Bone marrow (tissue), 2 donors: ENCODE results near the gene SRSF4.

Source experiments
- DNase-seq, 2 donors: peaks; one replicate each; lab custom pipeline; 2025; lab: John Stamatoyannopoulos, UW

The SRSF4 gene

DNA sequence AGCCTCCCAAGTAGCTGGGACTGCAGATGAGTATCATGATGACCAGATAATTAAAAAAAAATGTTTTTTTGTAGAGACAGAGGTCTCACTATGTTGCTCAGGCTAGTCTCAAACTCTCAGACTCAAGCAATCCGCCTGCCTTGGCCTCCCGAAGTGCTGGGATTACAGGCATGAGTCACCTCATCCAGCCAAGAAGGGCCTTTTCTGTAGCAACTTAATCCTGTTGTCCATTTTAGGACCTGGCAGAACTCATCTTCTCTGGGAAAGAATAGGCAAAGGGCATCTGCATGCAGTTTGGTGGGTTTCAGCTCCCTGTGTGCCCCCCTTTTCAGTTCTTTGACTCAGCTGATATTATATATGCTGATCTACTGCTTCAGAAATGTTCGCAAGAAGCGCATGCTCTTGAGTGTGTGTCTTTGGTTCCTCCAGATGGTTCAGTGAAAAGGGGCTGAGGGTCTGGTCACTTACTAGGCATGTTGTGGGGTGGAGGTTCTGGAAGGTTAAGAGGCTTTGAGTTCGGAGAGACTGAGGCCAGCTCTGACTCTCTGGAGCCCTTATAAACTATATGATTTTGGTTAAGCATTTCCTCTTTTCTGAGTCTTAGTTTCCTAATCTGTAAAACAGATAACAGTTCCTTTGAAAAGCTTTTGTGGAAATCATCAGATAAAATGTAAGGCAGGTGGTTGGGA is 19.4 kb upstream of the SRSF4 start:
- DNase-seq: no peak

DNA sequence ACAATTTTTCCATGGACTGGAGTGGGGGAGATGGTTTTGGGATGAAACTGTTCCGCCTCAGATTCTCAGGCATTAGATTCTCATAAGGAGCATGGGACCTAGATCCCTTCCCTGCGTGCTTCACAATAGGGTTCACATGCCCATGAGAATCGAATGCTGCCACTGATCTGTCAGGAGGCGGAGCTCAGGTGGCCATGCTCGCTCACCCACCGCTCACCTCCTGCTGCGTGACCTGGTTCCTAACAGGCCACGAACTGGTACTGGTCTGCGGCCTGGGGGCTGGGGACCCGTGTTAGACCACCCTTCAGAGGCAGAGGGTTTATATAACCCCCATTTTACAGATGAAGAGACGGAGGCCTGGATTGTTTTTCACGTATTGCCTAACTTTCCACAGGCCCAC is 16.3 kb upstream of the SRSF4 start:
- DNase-seq: no peak

DNA sequence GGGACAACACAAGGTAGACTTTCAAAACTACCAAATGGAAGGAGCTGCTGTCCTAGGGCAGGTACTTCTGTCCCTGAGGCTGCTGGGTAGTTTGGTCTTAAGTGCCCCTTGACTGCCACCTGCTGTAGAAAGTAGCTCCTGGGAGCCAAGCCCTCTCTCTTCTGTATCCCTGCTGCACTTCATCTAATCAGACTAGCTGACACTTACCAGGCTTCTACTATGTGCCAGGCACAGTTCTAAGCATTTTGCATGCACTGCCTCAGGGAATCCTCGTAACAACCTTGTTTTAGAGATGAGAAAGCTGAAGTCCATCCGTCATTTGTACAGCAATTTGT is 15.9 kb upstream of the SRSF4 start:
- DNase-seq: peak in 1 of 2 donors; percentile 22

- DNase-seq: no peak
These were observed 15.3 kb upstream of the SRSF4 start for GRCh38 chr1:29196863-29197589.

- DNase-seq: no peak
These were observed 14.2 kb upstream of the SRSF4 start for GRCh38 chr1:29195881-29196291.

DNA sequence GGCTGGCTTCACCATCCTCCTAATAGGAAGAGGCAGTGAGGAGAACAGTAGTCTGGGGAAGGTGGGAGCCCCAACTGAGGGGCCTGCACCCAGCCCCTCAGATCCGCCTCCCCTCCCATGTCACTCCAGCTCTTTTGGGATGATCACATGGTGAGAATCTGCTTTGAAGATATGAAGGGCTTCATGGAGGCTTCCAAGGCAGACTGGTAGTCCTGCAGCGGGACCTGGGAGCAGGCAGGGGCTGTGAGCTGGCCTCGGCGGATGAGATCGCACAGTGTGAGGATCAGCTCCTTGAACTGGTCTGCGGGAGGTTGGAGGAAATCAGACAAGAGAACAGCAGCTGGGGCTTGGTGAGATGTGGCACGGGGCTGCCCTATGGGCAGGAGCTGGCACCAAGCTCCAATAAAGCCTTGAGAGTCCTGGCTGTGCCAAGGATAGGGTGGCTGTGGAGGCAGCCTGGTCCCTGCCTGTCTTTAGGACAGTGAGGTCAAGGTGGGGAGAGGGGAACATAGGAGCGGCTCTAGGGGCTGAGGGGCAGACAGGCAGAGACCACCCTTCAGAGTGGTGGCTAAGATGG is 12.3 kb upstream of the SRSF4 start:
- no peak for DNase-seq

- DNase-seq: no peak
These were observed 9.0 kb upstream of the SRSF4 start for GRCh38 chr1:29190718-29191117.

DNA sequence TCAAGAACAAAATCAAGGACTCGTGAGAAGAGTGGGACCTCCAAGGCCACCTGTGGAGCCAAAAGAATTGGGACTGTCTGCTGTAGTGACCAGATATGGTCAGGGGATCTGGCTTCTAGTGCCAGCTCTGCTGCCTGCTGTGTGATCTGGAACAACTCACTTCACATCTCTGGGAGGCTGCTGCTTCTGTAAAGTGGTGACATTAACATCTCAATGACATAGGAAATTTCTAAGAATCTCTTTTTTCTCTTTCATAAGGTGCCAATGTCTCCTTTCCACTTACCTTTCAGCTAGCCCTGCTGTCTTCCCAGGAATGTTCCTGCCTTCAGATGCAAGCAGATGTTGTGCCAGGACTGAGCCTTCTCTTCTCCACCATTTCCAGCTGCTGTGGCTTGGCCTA is 5.0 kb upstream of the SRSF4 start:
- no peak for DNase-seq

DNA sequence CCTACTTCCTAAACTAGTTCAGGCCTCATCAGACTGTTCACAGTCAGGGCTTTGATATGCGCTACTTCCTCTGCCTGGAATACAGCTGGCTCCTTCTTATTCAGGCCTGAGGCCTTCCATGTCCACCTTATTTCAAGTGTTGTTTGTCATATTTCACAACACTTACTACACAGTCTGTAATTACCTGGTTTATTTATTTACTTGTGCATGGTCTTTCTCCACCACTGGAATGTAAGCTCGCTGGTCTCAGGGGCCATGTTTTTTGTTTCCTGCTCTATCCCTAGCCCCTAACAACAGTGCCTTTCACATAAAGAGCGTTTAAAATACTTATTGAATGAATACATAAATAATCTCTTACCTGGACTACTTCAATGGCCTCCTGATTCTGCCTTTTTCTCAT is 4.6 kb upstream of the SRSF4 start:
- no peak for DNase-seq

DNA sequence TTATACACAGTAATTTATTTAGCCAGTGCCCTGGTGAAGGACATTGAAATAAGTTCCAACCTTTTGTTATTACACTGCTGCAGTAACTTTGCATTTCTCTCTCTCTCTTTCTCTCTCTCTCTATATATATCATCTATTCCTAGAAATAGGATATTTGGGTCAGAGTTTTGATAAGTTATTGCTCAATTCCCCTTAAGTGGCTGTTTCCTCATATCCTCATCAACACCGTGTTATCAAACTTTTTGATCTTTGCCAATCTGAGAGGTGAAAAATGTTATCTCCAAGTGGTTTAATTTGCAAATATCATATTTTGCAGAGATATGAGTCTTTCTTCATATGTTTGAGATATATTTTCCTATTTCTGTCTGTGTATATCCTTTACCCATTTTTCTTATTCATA is 1.6 kb upstream of the SRSF4 start:
- DNase-seq: no peak

GRCh38 chr1:29180497-29181412 is 945 bp downstream of the SRSF4 start:
- DNase-seq: no peak

DNA sequence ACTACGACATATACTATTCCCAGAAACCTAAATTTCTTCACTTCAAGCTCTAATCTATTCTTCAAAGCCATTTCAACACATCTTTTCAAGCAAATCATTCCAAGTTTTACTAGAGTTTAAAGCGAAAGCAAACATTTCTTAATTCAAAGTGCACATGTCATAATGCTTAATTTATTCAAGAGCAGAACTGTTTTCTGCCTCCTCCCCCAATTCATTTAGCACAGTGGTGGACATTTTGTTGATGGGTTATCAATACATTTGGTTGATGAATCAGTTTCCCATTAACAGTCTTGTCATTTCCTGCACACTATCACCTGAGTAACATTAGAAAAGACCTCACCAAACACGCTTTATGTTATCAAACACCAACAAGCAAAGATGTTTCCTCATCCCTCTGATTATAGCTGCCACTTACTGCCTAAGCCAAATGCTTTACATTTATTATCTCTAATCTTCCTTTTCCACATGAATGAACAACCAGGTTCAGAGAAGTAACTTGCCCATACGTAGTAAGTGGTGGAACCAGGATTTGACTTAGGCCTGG is 2.0 kb downstream of the SRSF4 start:
- DNase-seq: no peak

- no peak for DNase-seq
These were observed 4.5 kb downstream of the SRSF4 start for GRCh38 chr1:29177022-29177705.

DNA sequence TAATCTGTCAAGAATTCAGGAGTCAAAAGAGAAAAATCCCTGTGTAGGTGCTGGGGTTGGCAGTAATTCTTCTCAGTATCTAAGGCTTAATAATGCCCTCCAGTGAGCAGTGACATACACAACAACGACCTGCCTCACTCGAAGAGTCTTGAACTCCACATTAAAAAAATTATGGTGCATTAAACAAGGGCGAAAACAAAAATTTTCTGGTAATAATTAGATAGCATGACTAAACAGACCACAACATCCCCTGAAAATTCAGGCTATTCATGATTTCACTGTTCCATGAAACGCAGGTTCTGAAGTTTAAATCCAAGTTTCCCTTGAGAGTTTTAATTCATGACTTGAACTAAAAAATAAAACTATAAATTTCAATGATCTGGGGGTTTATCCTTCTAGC is 5.1 kb downstream of the SRSF4 start:
- no peak for DNase-seq

- DNase-seq: no peak
These were observed 9.2 kb downstream of the SRSF4 start for GRCh38 chr1:29172415-29172939.

- no peak for DNase-seq
These were observed 10.2 kb downstream of the SRSF4 start for GRCh38 chr1:29171521-29171920.

DNA sequence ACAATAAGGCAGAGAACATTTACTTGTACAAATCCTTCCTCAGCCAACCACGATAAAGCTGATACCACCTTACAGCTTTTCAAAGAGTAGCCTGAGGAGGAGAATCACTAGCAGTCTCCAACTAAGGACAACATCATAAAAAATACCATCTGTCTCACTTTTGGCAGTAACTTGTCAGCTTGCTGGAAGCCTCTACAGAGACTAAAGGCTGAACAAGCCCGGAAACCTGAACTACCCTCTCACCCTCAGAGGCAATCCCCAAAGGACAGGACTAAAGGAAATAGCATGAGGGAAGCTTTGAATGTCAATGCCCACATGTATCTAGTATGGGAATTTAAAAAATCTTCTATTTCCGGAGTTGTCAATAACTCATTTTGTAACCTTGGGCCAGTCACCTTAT is 10.6 kb downstream of the SRSF4 start:
- DNase-seq: no peak

DNA sequence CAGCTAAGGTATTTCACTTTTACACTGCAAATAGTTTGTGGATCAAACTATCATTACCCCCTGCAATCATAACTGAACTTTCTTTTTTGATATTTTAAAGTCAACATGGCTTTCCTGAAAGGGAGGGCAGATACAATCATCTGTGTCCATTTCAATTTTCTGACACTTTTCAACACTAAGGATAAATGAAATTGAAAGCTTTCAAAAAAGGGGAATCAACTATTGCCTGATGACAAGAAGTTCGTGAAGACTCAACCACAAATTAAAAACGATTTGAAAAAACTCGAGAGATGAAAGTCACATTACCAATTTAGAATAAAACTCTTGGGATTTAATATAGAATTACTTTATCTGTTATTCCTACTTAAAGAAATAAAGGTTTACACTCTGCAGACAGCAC is 11.7 kb downstream of the SRSF4 start:
- no peak for DNase-seq

DNA sequence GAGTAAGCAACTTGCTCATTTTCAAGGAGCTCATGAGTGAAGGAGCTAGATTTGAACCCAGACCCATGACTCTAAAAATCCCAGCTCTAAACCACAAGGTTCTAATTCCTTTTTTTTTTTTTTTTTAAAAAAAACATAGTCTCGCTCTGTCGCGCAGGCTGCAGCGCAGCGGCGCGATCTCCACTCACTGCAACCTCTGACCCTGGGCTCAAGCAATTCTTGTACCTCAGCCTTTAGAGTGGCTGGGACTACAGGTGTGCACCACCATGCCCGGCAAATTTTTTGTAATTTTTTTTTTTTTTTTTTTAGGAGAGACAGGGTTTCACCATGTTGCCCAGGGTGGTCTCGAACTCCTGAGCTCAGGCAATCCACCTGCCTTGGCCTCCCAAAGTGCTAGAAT is 13.8 kb downstream of the SRSF4 start:
- no peak for DNase-seq

- DNase-seq: no peak
These were observed 15.3 kb downstream of the SRSF4 start for GRCh38 chr1:29166291-29166878.

DNA sequence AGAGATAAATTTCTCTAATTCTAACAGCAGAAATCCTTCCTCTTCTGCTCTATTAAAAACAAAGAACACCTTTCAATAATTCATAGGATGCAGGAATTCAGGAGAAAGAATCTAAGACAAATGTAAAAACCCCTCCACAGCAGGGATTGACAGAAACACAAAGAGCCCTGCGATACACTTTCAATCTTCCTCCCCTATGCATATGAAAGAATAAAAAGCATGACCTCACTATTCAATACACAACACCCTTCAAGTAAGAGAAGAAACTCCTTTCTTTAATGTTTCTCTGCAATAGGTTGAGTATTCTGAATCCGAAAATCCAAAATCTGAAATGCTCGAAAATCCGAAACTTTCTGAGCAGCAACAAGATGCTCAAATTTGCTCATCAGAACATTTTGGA is 17.1 kb downstream of the SRSF4 start:
- no peak for DNase-seq
